BE2C (cell line): ENCODE results near the gene AMPH.
"Not testable (repeated sequence)": the region's sequence is repeated elsewhere in the genome, so short reads cannot be mapped to it uniquely, and the experiment has no call there.

ENCODE experiments used
- DNase-seq: peaks from one replicate; pipeline ENCODE4 v3.0.0-alpha.2; 2020
- H3K27me3 ChIP-seq: fragments of 250-450 bp; sonication (Bioruptor Pico); 2 replicates; pipeline ENCODE4 v1.5.1; 2020; ENCODE audit warnings: mild to moderate bottlenecking
- H3K36me3 ChIP-seq: fragments of 250-450 bp; sonication (Bioruptor Pico); 2 replicates; pipeline ENCODE4 v1.5.1; 2020; ENCODE audit warnings: mild to moderate bottlenecking
- H3K4me1 ChIP-seq: fragments of 250-450 bp; sonication (Bioruptor Pico); 2 replicates; pipeline ENCODE4 v1.5.1; 2020
- H3K4me3 ChIP-seq: 2 replicates; pipeline ENCODE4 v1.5.1; 2011; ENCODE audit warnings: low read depth, low read length
- H3K9me3 ChIP-seq: fragments of 250-450 bp; sonication (Bioruptor Pico); 2 replicates; pipeline ENCODE4 v1.5.1; 2020
- TF ChIP-seq, protein P1 (sequence below): IDR thresholded peaks from 2 replicates; pipeline ENCODE4 v1.5.1; 2012; ENCODE audit warnings: mild to moderate bottlenecking, low read depth, low read length

The AMPH gene

DNA sequence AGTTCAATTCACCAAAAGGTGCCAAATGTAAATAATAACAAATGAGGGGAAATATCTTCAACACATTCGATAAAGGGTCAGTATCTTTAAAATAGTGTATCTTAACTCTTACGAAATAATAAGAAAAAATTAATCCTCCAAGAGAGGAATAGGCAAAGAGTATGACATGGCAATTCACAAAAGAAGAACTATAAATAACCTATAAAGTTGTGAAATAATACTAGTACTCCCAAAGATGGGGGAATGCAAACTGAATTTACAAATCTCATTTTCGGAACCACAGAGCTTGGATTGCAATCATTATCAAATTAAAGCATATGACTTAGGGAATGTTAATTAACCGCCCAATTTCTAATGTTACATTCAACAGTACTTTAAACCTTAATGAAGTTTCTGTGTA, 279.6 kb downstream of the AMPH start:
- Histone ChIP-seq H3K27me3 (no peaks in the 10 kb centered on the region), H3K4me3 (no peak overlapping the region), H3K4me1 (no peaks in the 10 kb centered on the region), H3K36me3 (no peaks in the 10 kb centered on the region), H3K9me3 (no peaks in the 10 kb centered on the region)
- TF ChIP-seq, protein P1, sequence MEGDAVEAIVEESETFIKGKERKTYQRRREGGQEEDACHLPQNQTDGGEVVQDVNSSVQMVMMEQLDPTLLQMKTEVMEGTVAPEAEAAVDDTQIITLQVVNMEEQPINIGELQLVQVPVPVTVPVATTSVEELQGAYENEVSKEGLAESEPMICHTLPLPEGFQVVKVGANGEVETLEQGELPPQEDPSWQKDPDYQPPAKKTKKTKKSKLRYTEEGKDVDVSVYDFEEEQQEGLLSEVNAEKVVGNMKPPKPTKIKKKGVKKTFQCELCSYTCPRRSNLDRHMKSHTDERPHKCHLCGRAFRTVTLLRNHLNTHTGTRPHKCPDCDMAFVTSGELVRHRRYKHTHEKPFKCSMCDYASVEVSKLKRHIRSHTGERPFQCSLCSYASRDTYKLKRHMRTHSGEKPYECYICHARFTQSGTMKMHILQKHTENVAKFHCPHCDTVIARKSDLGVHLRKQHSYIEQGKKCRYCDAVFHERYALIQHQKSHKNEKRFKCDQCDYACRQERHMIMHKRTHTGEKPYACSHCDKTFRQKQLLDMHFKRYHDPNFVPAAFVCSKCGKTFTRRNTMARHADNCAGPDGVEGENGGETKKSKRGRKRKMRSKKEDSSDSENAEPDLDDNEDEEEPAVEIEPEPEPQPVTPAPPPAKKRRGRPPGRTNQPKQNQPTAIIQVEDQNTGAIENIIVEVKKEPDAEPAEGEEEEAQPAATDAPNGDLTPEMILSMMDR: no peak
- no peak for DNase-seq

DNA sequence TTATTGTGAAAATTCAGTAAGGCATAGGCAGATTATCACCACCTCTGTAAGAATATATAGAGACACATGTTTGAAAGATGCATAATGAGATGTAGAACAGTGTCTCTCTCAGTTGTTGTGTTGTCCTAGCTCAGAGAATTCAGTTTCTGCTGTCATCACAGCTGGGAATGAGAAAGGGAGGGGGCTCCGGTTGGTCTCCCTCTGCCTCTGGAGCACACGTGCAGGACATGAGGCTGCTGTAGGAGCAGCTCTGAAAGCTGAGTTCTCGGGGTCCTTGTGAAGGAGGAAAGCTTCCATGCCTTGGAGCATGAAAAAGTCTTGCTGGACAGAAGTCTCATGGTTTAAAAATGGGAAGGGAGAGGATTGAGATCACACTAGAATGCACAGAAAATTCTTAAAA, 280.4 kb downstream of the AMPH start:
- H3K27me3 ChIP-seq, DNase-seq, H3K9me3 ChIP-seq, H3K4me3 ChIP-seq, H3K36me3 ChIP-seq, H3K4me1 ChIP-seq: not testable (repeated sequence)

DNA sequence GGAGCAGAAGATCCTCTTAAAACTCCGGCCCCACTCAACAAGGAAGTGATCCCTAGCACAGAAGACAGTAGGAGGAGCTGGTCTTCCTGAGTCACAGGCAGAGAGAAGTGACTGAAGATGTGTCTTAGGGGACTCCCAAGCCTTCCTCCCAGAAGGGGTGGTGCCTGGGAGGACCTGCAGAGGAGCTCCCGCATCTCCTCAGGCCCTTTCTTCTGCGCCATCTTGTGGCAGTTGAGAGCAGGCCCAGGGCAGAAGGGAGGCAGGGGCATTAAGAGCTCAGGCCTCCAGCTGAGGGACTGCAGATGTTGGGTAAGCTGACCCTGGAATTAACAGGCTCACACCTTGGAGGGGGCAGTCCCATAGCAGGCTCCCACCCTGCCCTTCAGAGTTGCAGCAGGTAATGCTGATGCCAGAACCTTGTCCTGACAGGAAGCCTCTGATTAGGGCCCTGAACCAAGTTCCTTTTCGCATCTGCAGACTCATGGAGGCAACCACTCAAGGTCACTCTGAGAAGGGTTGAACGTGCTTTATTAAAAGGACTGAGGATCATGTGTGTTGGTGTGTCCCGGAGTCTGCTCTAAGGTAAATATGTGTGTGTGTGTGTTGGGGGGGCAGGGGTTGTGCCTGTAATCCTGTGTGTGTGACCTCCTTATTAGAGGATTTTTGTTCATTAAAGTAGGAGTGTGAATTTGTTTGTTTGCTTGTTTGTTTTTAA, 281.1 kb downstream of the AMPH start:
- not testable (repeated sequence) for H3K4me3 ChIP-seq, H3K27me3 ChIP-seq, H3K9me3 ChIP-seq, H3K36me3 ChIP-seq, H3K4me1 ChIP-seq
- TF ChIP-seq, protein P1: peak; percentile 27; the same call in 1 of the 2 replicates
- DNase-seq: peak; percentile 33

DNA sequence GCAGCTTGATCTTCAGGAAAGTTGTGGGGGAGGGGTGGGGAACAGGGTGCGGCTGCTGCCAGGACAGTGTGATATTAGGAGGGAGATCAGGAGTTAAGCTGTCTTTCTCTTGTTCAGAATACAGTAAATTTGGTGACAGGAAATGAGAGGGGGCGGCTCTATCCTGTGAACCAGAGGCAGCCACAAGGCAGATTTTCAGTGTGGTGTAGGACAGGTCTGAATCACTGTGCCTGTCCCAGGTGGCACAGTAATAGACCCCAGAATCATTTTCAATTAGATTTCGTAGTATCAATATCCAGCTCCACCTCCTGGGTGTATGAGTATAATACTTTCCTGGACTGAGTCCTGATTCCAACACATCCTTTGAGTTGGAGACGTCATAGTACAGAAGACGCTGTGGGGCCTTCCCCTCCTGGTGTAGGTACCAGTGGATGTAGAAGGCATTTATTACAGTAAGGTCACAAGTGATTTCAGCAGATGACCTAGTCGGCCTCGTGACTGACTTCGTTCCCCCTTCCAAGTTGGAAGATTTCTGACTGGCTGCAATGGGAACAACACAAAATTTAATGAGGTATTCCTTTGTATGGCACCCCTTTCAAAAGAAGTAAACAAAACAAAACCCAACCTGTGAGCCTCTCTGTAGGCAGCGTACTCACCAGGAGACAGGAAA, 281.9 kb downstream of the AMPH start:
- not testable (repeated sequence) for H3K36me3 ChIP-seq, DNase-seq, H3K9me3 ChIP-seq, H3K4me3 ChIP-seq, H3K4me1 ChIP-seq, H3K27me3 ChIP-seq

DNA sequence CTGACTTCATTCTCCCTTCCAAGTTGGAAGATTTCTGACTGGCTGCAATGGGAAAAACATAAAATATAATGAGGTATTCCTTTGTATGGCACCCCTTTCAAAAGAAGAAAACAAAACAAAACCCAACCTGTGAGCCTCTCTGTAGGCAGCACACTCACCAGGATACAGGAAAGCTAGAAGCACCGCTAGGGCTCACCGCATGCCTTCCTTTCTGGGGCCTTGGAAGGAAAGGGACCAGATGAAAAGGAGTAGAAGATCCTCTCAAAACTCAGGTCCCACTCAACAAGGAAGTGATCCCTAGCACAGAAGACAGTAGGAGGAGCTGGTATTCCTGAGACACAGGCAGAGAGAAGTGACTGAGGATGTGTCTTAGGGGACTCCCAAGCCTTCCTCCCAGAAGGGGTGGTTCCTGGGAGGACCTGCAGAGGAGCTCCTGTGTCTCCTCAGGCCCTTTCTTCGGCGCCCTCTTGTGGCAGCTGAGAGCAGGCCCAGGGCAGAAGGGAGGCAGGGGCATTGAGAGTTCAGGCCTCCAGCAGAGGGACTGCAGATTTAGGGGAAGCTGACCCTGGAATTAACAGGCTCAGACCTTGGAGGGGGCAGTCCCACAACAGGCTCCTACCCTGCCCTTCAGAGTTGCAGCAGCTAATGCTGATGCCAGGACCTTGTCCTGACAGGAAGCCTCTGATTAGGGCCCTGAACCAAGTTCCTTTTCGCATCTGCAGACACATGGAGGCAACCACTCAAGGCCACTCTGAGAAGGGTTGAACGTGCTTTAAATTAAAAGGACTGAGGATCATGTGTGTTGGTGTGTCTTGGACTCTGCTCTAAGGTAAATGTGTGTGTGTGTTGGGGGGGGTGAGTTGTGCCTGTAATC, 285.6 kb downstream of the AMPH start:
- not testable (repeated sequence) for H3K4me3 ChIP-seq, H3K36me3 ChIP-seq, H3K9me3 ChIP-seq, H3K27me3 ChIP-seq, H3K4me1 ChIP-seq
- DNase-seq: peak; percentile 72
- TF ChIP-seq, protein P1: peak; percentile 69

DNA sequence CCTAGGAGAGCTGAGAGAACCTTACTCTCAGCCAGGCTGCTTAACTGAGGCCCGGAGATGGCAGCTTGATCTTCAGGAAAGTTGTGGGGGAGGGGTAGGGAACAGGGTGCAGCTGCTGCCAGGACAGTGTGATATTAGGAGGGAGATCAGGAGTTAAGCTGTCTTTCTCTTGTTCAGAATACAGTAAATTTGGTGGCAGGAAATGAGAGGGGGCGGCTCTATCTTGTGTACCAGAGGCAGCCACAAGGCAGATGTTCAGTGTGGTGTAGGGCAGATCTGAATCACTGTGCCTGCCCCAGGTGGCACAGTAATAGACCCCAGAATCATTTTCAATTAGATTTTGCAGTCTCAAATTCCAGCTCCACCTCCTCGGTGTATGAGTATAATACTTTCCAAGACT, 286.4 kb downstream of the AMPH start:
- H3K36me3 ChIP-seq, DNase-seq, H3K9me3 ChIP-seq, H3K4me3 ChIP-seq, H3K27me3 ChIP-seq, H3K4me1 ChIP-seq: not testable (repeated sequence)

DNA sequence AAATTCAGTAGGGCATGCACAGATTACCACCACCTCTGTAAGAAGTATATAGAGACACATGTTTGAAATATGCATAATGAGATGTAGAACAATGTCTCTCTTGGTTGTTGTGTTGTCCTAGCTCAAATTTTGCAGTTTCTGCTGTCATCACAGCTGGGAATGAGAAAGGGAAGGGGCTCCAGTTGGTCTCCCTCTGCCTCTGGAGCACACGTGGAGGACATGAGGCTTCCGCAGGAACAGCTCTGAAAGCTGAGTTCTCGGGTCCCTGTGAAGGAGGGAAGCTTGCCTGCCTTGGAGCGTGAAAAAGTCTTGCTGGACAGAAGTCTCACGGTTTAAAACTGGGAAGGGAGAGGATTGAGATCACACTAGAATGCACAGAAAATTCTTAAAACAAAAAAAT, 289.0 kb downstream of the AMPH start:
- not testable (repeated sequence) for H3K4me1 ChIP-seq, DNase-seq, H3K36me3 ChIP-seq, H3K27me3 ChIP-seq, H3K4me3 ChIP-seq, H3K9me3 ChIP-seq

DNA sequence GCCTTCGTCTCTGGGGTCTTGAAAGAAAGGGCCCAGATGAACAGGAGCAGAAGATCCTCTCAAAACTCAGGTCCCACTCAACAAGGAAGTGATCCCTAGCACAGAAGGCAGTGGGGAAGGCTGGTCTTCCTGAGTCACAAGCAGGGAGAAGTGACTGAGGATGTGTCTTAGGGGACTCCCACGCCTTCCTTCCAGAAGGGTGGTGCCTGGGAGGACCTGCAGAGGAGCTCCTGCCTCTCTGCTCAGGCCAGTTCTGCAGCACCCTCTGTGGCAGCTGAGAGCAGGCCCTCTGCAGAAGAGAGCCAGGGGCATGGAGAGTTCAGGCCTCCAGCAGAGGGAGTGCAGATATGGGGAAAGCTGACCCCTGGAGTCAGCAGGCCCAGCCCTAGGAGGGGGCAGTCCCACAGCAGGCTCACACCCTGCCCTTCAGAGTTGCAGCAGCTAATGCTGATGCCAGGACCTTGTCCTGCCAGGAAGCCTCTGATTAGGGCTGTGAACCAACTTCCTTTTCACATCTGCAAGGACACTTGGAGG, 289.9 kb downstream of the AMPH start:
- H3K36me3 ChIP-seq, H3K27me3 ChIP-seq, H3K4me3 ChIP-seq, H3K4me1 ChIP-seq, H3K9me3 ChIP-seq: not testable (repeated sequence)
- peak; percentile 59 for DNase-seq
- TF ChIP-seq, protein P1: peak; percentile 34
